Sigmoid colon (tissue), 7 donors: Measurements from ENCODE around the gene CHRNB1. TPM values are rescaled to one million over a fixed set of nuclear protein-coding genes. Genes with fewer than 3 reads are reported as not detected.

Experiments used
- DNase-seq: peaks from one replicate; pipeline ENCODE4 v3.0.0-alpha.2; 2019
- H3K27ac ChIP-seq, 4 donors: fragments of 200-600 bp; sonication (generic); one replicate each; pipeline ENCODE4 v1.5.1; 2016 to 2019; ENCODE audit warnings: mild to moderate bottlenecking in 1 of 4
- H3K27me3 ChIP-seq, 3 donors: fragments of 200-600 bp; sonication (generic); one replicate each; pipeline ENCODE4 v1.5.1; 2019; ENCODE audit warnings: mild to moderate bottlenecking in 1 of 3
- H3K36me3 ChIP-seq, 4 donors: fragments of 200-600 bp; sonication (generic); one replicate each; pipeline ENCODE4 v1.5.1; 2016 to 2019
- H3K4me1 ChIP-seq, 4 donors: fragments of 200-600 bp; sonication (generic); one replicate each; pipeline ENCODE4 v1.5.1; 2017 to 2019
- H3K4me3 ChIP-seq, 4 donors: fragments of 200-600 bp; sonication (generic); one replicate each; pipeline ENCODE4 v1.5.1; 2017 to 2019; ENCODE audit warnings: mild to moderate bottlenecking in 2 of 4, moderate library complexity in 1 of 4
- H3K9me3 ChIP-seq, 4 donors: fragments of 200-600 bp in 3 of 4; sonication (generic) in 3 of 4; one replicate each; pipeline versions ENCODE4 v1.5.1 to v1.6.1; 2013 to 2019
- EP300 ChIP-seq, 4 donors: sonication (generic); formaldehyde crosslinking; IDR thresholded peaks; one replicate each; pipeline ENCODE4 v1.6.1; 2017; ENCODE audit warnings: antibody characterized with exemption in 4 of 4
- POLR2A ChIP-seq, 2 donors: fragments of 450-650 bp; IDR thresholded peaks; one replicate each; pipeline ENCODE4 v1.6.1; 2016; ENCODE audit warnings: antibody characterized with exemption in 2 of 2, mild to moderate bottlenecking in 2 of 2, moderate library complexity in 2 of 2
- POLR2AphosphoS5 ChIP-seq, 4 donors: sonication (generic); formaldehyde crosslinking; IDR thresholded peaks; one replicate each; pipeline ENCODE4 v1.6.1; 2017; ENCODE audit warnings: antibody characterized with exemption in 4 of 4
- WGBS, 2 donors: extraction: QIAGEN DNeasy Blood & Tissue Kit; methylation state at CpG; one replicate each; pipeline ENCODE4 v1.1.7; 2013; 5-methylcytosine and 5-hydroxymethylcytosine counted together
- intact Hi-C: fragments of 100-400 bp; cut with DNase I; formaldehyde crosslinking; loops from one replicate; pipeline ENCODE4 v1.15.1; 2023
- polyA plus RNA-seq, 3 donors: library from polyadenylated mRNA; stranded (reverse); fragments of 200-250 nt; gene quantifications; one replicate each; pipeline ENCODE4 v1.2.3, GENCODE V29; 2013
- total RNA-seq, 4 donors: library from RNA; depleted of rRNA; stranded (reverse); fragments of >200 nt; gene quantifications; one replicate each; pipeline ENCODE4 v1.1.0, GENCODE V29; 2016
- TF ChIP-seq, protein P1 (sequence below), 4 experiments: fragments of 450-650 bp in 3 of 4; fragments of 200-600 bp in 1 of 4; IDR thresholded peaks; one replicate each; pipeline ENCODE4 v1.5.1; 2016 to 2019; ENCODE audit warnings: antibody characterized with exemption in 4 of 4, mild to moderate bottlenecking in 3 of 4, moderate library complexity in 2 of 4
- donor health status: healthy with polysubstance abuse.
- donor health status: Bipolar disorder and iron deficiency.
- donor health status: healthy.

CHRNB1 gene, protein sequence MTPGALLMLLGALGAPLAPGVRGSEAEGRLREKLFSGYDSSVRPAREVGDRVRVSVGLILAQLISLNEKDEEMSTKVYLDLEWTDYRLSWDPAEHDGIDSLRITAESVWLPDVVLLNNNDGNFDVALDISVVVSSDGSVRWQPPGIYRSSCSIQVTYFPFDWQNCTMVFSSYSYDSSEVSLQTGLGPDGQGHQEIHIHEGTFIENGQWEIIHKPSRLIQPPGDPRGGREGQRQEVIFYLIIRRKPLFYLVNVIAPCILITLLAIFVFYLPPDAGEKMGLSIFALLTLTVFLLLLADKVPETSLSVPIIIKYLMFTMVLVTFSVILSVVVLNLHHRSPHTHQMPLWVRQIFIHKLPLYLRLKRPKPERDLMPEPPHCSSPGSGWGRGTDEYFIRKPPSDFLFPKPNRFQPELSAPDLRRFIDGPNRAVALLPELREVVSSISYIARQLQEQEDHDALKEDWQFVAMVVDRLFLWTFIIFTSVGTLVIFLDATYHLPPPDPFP
- total RNA-seq, result 1 to 10 TPM; 4.2 to 8.1 (median 6.5) TPM
- 10 to 100 TPM in 2 of 3 donors, 1 to 10 TPM in 1; 7.2 to 13.2 (median 11.2) TPM for polyA plus RNA-seq

DNA sequence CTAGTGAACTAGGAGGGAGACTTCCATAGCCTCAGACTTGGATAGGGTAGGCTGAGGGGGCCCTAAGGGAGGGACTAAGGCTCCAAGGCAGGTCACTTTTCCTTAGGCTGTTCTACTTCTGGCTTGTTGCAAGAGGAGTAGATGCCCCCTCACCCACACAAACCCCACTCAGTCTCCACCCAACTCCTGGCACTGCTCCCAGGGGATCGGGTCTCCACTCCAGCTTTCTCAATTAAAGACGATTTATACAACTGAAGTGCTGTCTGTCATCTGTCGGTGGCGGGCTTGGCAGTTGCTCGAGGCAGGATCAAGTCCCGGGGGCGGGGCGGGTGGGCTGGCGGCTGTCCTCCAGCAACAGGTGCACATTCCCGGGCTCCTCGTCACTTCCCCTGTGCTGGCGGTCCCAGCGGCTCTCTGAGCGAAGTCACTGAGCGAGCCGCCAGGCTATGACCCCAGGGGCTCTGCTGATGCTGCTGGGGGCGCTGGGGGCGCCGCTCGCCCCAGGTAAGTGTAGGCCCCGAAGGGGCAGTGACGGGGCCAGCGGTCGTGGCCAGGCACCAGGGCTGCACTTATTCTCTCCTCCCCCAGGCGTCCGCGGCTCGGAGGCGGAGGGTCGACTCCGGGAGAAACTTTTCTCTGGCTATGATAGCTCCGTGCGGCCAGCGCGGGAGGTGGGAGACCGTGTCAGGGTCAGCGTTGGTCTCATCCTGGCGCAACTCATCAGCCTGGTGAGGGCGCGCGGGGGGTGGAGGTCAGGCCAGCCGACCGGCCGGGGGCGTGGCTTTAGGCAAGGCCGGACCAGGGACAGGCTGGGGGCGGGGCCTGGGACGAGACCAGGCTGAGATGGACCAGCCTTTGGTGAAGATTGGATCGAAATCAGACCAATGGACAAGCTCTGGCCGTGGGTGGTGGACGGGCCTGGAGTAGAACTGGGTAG is at the start of gene CHRNB1:
CHRNB1 (plus strand) TSS at position 380 of the 937 bp plus-strand sequence; CDS start at position 447, 67 bp downstream.
- no peaks in the 10 kb centered on the region for H3K36me3 ChIP-seq
- peaks cover 0 to 31% (median 22%) of the 10 kb centered on the region in 4 donors for H3K4me1 ChIP-seq
- peak within 1 kb of the TSS in 3 of 4 donors; percentile 18 to 42 (median 34) for H3K4me3 ChIP-seq
- H3K27ac ChIP-seq, result no peak within 1 kb of the TSS
- peaks cover 23 to 70% (median 51%) of the 10 kb centered on the region in 3 donors for H3K27me3 ChIP-seq
- TF ChIP-seq EP300 (IDR thresholded peaks at IDR 0.05), result no peak
- TF ChIP-seq POLR2A (IDR thresholded peaks at IDR 0.05), result no peak
- TF ChIP-seq, protein P1, sequence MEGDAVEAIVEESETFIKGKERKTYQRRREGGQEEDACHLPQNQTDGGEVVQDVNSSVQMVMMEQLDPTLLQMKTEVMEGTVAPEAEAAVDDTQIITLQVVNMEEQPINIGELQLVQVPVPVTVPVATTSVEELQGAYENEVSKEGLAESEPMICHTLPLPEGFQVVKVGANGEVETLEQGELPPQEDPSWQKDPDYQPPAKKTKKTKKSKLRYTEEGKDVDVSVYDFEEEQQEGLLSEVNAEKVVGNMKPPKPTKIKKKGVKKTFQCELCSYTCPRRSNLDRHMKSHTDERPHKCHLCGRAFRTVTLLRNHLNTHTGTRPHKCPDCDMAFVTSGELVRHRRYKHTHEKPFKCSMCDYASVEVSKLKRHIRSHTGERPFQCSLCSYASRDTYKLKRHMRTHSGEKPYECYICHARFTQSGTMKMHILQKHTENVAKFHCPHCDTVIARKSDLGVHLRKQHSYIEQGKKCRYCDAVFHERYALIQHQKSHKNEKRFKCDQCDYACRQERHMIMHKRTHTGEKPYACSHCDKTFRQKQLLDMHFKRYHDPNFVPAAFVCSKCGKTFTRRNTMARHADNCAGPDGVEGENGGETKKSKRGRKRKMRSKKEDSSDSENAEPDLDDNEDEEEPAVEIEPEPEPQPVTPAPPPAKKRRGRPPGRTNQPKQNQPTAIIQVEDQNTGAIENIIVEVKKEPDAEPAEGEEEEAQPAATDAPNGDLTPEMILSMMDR (IDR thresholded peaks at IDR 0.05), result no peak
- TF ChIP-seq POLR2AphosphoS5 (IDR thresholded peaks at IDR 0.05), result no peak
- H3K9me3 ChIP-seq, result no peaks in the 10 kb centered on the region
- DNase-seq, result peak; percentile 77
- intact Hi-C loops, result no loop called here
- WGBS, 2 donors, result 7 to 19% methylated on average over 51 of the region's 51 CpGs

DNA sequence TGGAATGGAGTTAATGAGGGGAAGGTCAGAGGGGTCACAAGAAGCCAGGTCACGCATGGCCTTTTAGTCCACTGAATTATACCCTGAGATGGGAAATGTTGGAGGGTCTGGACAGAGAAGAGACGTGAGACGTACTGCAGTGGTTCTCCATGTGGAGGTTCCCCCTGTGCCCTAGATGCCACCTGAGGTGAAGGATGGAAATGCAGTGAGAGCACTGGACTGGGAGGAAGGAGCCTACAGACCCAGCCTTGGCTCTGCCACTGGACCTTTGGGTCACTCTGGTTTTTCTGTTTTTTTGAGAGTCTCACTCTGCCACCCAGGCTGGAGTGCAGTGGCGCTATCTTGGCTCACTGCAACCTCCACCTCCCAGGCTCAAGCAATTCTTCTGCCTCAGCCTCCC is 48.7 kb upstream of the CHRNB1 start:
- Histone ChIP-seq H3K36me3 (peaks cover 0 to 10% (median 1%) of the 10 kb centered on the region in 4 donors), H3K27me3 (no peaks in the 10 kb centered on the region), H3K4me1 (peaks cover 0 to 33% (median 19%) of the 10 kb centered on the region in 4 donors), H3K9me3 (no peaks in the 10 kb centered on the region), H3K27ac (no peak overlapping the region), H3K4me3 (no peak overlapping the region)
- intact Hi-C loops, result no loop called here
- DNase-seq, result no peak
- 92 to 94% methylated on average over 4 of the region's 4 CpGs for WGBS, 2 donors
- no peak for TF ChIP-seq POLR2AphosphoS5 (IDR thresholded peaks at IDR 0.05)

DNA sequence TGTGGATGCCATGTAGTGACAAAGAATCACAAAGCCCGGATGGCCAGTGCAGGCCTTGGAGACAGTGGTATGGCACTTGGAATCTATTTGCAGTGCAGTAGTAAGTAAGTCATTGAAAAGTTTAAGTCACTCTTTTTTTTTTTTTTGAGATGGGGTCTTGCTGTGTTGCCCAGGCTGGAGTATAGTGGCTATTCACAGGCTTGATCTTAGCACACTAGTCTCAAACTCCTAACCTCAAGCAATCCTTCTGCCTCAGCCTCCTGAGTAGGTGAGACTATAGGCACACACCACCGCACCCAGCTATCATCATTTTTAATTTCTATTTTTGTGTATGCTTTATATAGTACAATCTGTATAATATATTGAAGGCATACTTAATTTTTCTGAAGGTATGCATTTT is 46.2 kb upstream of the CHRNB1 start:
- WGBS, 2 donors, result 86 to 89% methylated on average over 2 of the region's 2 CpGs
- H3K27me3 ChIP-seq, result no peaks in the 10 kb centered on the region
- H3K9me3 ChIP-seq, result no peaks in the 10 kb centered on the region
- DNase-seq, result no peak
- no peak overlapping the region for H3K4me3 ChIP-seq
- H3K4me1 ChIP-seq, result peaks cover 0 to 41% (median 24%) of the 10 kb centered on the region in 4 donors
- H3K27ac ChIP-seq, result no peak overlapping the region
- H3K36me3 ChIP-seq, result no peaks in the 10 kb centered on the region
- intact Hi-C loops, result no loop called here
- TF ChIP-seq POLR2AphosphoS5 (IDR thresholded peaks at IDR 0.05) (no peak), POLR2A (IDR thresholded peaks at IDR 0.05) (no peak), EP300 (IDR thresholded peaks at IDR 0.05) (no peak)
- TF ChIP-seq, protein P1 (IDR thresholded peaks at IDR 0.05), result no peak

DNA sequence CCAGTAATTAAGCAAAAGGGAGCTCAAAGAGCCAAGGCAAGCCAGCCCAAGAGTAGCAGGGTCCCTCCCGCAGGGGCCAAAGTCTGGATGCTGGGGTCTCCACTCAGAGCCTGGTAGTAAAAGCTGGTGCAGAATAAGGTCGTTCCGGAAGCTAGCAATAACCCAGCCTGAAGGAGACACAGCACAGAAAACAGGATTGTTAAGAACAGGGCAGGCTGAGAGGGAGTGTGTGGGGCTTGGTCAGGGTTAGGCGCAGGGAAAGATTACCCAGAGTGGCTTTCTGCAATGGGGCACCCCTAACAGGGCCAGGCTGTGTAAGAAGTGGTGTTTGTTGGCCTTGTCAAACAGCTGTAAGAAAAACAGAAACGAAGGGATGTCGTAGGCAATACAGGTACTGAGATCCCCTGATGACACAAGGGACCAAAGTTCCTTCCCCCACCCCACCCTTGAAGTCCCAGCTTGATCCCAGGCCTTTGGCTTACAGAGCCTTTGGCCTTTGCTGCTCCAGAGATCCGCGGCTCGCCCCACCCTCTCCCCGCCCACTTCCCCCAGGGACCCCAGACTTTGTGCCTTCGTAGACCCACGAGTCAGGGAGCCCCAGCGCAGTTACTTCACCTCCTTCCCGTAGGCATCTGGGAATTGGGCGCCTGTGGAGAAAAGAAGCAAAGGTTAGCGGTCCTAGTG is 41.7 kb upstream of the CHRNB1 start:
- Histone ChIP-seq H3K27me3 (no peaks in the 10 kb centered on the region), H3K36me3 (peaks cover 0 to 2% (median 0%) of the 10 kb centered on the region in 4 donors), H3K9me3 (no peaks in the 10 kb centered on the region), H3K4me1 (peaks cover 0 to 49% (median 34%) of the 10 kb centered on the region in 4 donors), H3K4me3 (peak overlapping the region; percentile 65 to 93 (median 85)), H3K27ac (peak overlapping the region; percentile 88 to 95 (median 92))
- DNase-seq, result peak; percentile 88
- intact Hi-C loops, result loop anchor here (2.0 to 10.0 kb wide), 3 partner anchors 82 to 758 kb away; partner anchors contain the start of genes GABARAP, KIAA0753, POLR2A and TXNDC17
- 4 to 12% methylated on average over 16 of the region's 16 CpGs for WGBS, 2 donors
- TF ChIP-seq POLR2AphosphoS5 (IDR thresholded peaks at IDR 0.05), result no peak

DNA sequence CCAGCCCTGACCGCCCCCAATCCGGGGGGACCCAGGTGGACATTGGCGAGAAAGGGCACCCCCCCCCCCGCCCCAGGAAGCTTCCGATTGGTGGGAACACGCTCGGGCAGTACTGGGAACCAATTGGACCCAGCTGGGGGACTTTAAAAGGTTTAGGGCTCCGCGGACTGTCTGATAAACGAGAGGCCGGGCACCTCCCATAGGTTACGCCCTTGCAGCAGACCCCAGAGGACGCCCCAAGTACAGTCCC is 41.2 kb upstream of the CHRNB1 start:
- intact Hi-C loops, result loop anchor here (2.0 to 10.0 kb wide), 3 partner anchors 81 to 759 kb away; partner anchors contain the start of genes GABARAP, KIAA0753, POLR2A and TXNDC17
- Histone ChIP-seq H3K4me3 (peak overlapping the region; percentile 65 to 93 (median 85)), H3K27me3 (no peaks in the 10 kb centered on the region), H3K36me3 (peaks cover 0 to 7% (median under 1%) of the 10 kb centered on the region in 4 donors), H3K9me3 (no peaks in the 10 kb centered on the region), H3K27ac (peak overlapping the region; percentile 88 to 95 (median 92)), H3K4me1 (peaks cover 0 to 49% (median 34%) of the 10 kb centered on the region in 4 donors)
- no peak for DNase-seq
- 0% methylated on average over 13 of the region's 13 CpGs for WGBS, 2 donors
- TF ChIP-seq, protein P1 (IDR thresholded peaks at IDR 0.05), result no peak
- no peak for TF ChIP-seq POLR2A (IDR thresholded peaks at IDR 0.05)
- no peak for TF ChIP-seq POLR2AphosphoS5 (IDR thresholded peaks at IDR 0.05)
- no peak for TF ChIP-seq EP300 (IDR thresholded peaks at IDR 0.05)
